Measurements from ENCODE around the gene ARHGEF28.
A peak's percentile ranks its signal among the peaks of the same experiment; 100 is the strongest.

The ARHGEF28 gene

DNA sequence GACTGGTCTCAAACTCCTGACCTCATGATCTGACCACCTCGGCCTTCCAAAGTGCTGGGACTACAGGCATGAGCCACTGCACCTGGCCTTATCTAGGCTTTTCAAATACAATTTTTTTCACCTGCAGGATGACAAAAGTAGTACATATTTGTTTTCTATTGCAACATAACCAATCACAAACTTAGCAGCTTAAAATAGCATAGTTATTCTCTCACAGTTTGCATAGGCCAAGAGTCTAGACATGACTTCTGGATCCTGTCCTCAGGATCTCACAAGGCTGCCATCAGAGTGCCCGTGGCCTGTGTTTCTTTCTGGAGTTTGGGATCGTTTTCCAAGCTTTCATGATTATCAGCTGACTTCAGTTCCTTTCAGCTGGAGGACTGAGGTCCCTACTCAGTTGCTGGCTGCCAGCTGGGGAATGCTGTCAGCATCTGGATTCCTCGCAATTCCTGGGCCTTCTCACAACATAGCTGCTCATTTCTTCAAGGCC lies 348.9 kb downstream of the ARHGEF28 start:
- DNase-seq = no peak

GRCh38 chr5:73975845-73976244 lies 349.8 kb downstream of the ARHGEF28 start:
- no peak for DNase-seq

DNA sequence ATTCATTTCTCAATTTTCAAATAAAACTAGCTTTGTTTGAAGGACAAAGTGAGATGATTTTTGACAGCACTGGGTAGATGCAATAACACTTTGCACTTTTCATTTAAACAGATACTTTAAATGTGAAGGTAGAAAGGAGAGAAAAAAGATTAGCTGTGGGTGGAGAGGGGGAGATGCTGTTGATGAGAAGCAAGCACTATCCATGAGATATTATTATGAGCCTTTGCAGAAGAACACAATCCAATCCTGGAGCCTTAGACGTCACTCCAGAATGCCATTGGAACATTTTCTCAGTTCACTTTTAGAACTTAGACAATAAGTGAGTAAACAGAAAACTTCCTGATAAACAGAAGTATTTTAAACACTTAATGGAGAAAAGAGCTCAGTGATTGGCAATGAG lies 351.1 kb downstream of the ARHGEF28 start:
- DNase-seq = no peak

- no peak for DNase-seq
These were observed 353.3 kb downstream of the ARHGEF28 start for GRCh38 chr5:73979321-73979720.

DNA sequence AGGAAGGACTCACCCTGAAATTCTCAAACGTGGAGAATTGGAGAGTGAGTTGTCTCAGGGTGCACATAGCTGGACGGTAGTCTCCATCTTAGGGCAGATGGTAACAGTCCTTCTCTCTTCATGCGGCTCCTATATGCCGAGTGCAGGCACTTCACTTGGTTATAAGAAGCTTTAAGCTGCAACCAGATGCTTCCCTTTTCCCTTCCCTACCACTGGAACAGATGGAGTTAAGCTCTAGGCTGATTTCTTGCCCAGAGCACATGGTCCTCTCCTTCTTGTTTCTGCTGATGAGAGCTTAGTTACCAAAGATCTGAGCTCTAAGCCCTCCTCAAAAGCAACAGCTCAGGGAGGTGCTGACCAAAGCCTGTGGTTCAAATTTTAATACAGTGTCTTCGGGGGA lies 355.7 kb downstream of the ARHGEF28 start:
- no peak for DNase-seq

- DNase-seq = no peak
These were observed 357.6 kb downstream of the ARHGEF28 start for GRCh38 chr5:73983644-73984043.

DNA sequence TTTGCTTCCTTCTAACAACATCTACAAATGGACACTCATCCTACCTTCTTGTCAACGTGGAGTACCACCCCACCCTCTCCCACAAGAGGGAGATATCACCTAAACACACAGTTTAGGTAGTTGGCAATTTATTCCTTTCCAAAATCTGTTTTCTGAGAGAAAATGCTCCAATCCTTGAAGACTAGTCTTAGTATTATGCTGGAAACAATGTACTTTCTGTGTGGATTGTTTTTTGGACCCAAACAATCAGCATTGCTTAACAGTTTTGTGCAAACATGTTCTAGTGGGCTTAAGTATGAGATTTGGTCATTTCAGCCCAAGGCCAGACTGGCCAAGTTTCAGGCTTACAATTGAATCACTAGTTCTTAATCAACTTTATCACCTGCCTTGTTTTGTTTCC lies 359.1 kb downstream of the ARHGEF28 start:
- DNase-seq = peak; percentile 36

DNA sequence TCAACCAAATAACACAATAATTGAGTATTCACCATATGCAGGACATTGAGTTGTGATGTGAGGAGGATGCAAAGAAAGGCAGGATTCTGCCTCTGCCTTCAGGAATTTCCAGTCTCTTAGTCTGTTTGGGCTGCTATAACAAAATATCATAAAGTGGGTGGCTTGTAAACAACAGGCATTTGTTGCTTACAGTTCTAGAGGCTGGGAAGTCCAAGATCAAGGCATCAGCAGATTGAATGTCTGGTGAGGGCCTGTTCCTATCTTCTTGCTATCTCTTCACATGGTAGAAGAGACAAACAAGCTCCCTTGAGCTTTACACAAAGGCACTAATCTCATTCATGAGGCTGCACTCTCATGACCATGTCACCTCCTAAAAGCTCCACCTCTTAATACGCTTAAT lies 360.7 kb downstream of the ARHGEF28 start:
- DNase-seq = no peak

GRCh38 chr5:73987915-73988314 lies 361.9 kb downstream of the ARHGEF28 start:
- DNase-seq = no peak

GRCh38 chr5:73989956-73990355 lies 364.0 kb downstream of the ARHGEF28 start:
- no peak for DNase-seq
